HepG2 (cell line): Measurements from ENCODE around the gene RALB. TPM values are rescaled to one million over a fixed set of nuclear protein-coding genes. Genes with fewer than 3 reads are reported as not detected.

Experiments
- AKAP8 ChIP-seq: sonication (generic); formaldehyde crosslinking; IDR thresholded peaks from 2 replicates; pipeline ENCODE4 v1.5.1; 2020; ENCODE audit warnings: mild to moderate bottlenecking, missing genetic modification reagents
- RAD21 ChIP-seq: fragments of 450-650 bp; formaldehyde crosslinking; IDR thresholded peaks from 2 replicates; pipeline ENCODE4 v1.5.0; 2020; ENCODE audit warnings: mild to moderate bottlenecking
- RFX1 ChIP-seq: fragments of 450-650 bp; IDR thresholded peaks from 2 replicates; pipeline ENCODE4 v1.6.1; 2017
- TARDBP ChIP-seq: sonication (generic); formaldehyde crosslinking; IDR thresholded peaks from 2 replicates; pipeline ENCODE4 v1.8.0; 2022; ENCODE audit warnings: mild to moderate bottlenecking, missing genetic modification reagents
- TP53 ChIP-seq: sonication (generic); formaldehyde crosslinking; conservative IDR thresholded peaks from 2 replicates; pipeline ENCODE4 v1.4.0; 2020; ENCODE audit warnings: missing genetic modification reagents
- ZMYM4 ChIP-seq: sonication (generic); formaldehyde crosslinking; IDR thresholded peaks from 2 replicates; pipeline ENCODE4 v1.8.1; 2023; ENCODE audit warnings: mild to moderate bottlenecking, missing genetic modification reagents
- ZNF326 ChIP-seq: sonication (generic); formaldehyde crosslinking; IDR thresholded peaks from 2 replicates; pipeline ENCODE4 v1.4.0; 2020; ENCODE audit warnings: missing genetic modification reagents, borderline replicate concordance
- ZNF329 ChIP-seq: sonication (generic); formaldehyde crosslinking; IDR thresholded peaks from 2 replicates; pipeline ENCODE4 v1.9.0; 2021; ENCODE audit warnings: low read depth, mild to moderate bottlenecking, missing genetic modification reagents
- ZNF598 ChIP-seq: sonication (generic); formaldehyde crosslinking; IDR thresholded peaks from 2 replicates; pipeline ENCODE4 v1.5.1; 2020; ENCODE audit warnings: mild to moderate bottlenecking, missing genetic modification reagents, borderline replicate concordance
- ZNF773 ChIP-seq: sonication (generic); formaldehyde crosslinking; IDR thresholded peaks from 2 replicates; pipeline ENCODE4 v1.4.0; 2020; ENCODE audit warnings: missing genetic modification reagents, borderline replicate concordance
- ZSCAN20 ChIP-seq: sonication (generic); formaldehyde crosslinking; IDR thresholded peaks from 2 replicates; pipeline ENCODE4 v1.4.0; 2020; ENCODE audit warnings: missing genetic modification reagents, mild to moderate bottlenecking, borderline replicate concordance
- polyA plus RNA-seq, 8 experiments: library from polyadenylated mRNA; depleted of rRNA in 3 of 8; stranded (reverse) in 7 of 8; unstranded in 1 of 8; fragments of >200 nt; fragmentation: Illumina TruSeq in 4 of 8; extraction: Trizol in 4 of 8; gene quantifications; 2 replicates each; pipeline versions ENCODE4 v1.2.1 to v1.2.3, GENCODE V29; 2011 to 2016; ENCODE audit warnings: low read depth in 4 of 8, missing spikeins in 1 of 8, mixed read lengths in 1 of 8; ENCODE audit not compliant: insufficient read depth in 1 of 8
- total RNA-seq, 5 experiments: library from RNA; depleted of rRNA; stranded (reverse); fragments of >200 nt; fragmentation: Illumina TruSeq; extraction: Trizol; gene quantifications; 2 replicates each; pipeline ENCODE4 v1.2.3, GENCODE V29; 2016; ENCODE audit warnings: low read depth in 1 of 5
- TF ChIP-seq, protein P1 (sequence below), 2 experiments: IDR thresholded peaks; 2 replicates each; pipeline ENCODE4 v1.6.1; 2011 to 2012; ENCODE audit warnings: low read length in 2 of 2, borderline replicate concordance in 1 of 2, low read depth in 1 of 2, mild to moderate bottlenecking in 1 of 2, moderate library complexity in 1 of 2
- TF ChIP-seq, protein P2 (sequence below): sonication (generic); formaldehyde crosslinking; IDR thresholded peaks from 2 replicates; pipeline ENCODE4 v1.4.0; 2020; ENCODE audit warnings: mild to moderate bottlenecking, missing genetic modification reagents
- TF ChIP-seq, protein P3 (sequence below): sonication (generic); formaldehyde crosslinking; IDR thresholded peaks from 2 replicates; pipeline ENCODE4 v1.8.1; 2023; ENCODE audit warnings: mild to moderate bottlenecking, inconsistent platforms, moderate library complexity, missing genetic modification reagents, borderline replicate concordance
- TF ChIP-seq, protein P4 (sequence below): sonication (generic); formaldehyde crosslinking; IDR thresholded peaks from 2 replicates; pipeline ENCODE4 v1.4.0; 2020; ENCODE audit warnings: missing genetic modification reagents
- TF ChIP-seq, protein P5 (sequence below): sonication (generic); formaldehyde crosslinking; IDR thresholded peaks from 2 replicates; pipeline ENCODE4 v1.8.0; 2022; ENCODE audit warnings: mild to moderate bottlenecking, missing genetic modification reagents

Gene RALB
- total and polyA plus RNA-seq, 2 of the 13 experiments (the other 11 are each of a cell fraction or from before 2014, with no cell fraction given), result 37.8 to 43.2 TPM

DNA sequence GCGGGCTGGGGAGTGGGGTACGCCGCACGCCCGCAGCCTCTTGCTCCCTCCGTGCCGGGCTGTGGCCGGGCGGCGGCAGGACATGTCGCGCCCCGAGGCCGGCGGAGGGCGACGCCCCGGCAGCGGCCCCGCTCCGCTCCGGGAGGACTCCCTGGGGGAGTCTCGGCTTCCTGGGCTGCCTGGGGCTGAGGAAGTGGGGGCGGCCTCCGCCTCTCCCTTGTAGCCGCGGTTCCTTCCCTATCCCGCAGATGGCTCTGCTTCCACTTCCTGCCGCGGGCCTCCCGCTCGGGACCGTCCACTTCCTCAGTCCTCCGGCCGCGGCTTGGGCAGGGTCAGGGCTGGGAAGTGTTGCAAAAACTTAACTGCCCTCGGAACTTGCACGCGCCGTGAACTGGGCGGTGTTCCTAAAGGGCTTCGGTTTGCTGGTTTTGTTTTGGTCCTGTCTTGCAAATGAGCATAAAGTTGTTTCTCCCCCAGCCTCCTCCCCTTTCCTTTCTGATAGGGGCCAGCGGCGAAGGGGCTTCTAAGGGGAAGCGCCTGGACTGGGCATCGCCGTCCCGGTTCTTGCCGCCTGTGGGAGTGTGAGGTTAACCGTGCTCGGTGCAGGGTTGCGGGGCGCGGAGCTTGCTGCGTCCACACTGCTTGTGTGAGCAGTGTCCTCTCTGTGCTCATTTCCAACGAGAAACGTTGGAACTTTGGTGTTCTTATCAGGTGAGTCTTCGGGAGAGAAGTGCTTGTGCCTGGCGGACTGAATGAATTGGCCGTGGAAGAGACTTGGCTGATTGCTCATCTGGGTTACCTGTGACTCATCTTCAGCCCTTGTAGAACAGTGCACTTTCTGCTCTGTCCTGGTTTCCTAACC, 600 bp downstream of the RALB start (continued):
- TF ChIP-seq, protein P1, sequence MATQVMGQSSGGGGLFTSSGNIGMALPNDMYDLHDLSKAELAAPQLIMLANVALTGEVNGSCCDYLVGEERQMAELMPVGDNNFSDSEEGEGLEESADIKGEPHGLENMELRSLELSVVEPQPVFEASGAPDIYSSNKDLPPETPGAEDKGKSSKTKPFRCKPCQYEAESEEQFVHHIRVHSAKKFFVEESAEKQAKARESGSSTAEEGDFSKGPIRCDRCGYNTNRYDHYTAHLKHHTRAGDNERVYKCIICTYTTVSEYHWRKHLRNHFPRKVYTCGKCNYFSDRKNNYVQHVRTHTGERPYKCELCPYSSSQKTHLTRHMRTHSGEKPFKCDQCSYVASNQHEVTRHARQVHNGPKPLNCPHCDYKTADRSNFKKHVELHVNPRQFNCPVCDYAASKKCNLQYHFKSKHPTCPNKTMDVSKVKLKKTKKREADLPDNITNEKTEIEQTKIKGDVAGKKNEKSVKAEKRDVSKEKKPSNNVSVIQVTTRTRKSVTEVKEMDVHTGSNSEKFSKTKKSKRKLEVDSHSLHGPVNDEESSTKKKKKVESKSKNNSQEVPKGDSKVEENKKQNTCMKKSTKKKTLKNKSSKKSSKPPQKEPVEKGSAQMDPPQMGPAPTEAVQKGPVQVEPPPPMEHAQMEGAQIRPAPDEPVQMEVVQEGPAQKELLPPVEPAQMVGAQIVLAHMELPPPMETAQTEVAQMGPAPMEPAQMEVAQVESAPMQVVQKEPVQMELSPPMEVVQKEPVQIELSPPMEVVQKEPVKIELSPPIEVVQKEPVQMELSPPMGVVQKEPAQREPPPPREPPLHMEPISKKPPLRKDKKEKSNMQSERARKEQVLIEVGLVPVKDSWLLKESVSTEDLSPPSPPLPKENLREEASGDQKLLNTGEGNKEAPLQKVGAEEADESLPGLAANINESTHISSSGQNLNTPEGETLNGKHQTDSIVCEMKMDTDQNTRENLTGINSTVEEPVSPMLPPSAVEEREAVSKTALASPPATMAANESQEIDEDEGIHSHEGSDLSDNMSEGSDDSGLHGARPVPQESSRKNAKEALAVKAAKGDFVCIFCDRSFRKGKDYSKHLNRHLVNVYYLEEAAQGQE (IDR thresholded peaks at IDR 0.05; ENCODE audit: borderline replicate concordance in 1 of 2, low read depth in 1 of 2, low read length in 2 of 2), result no peak; a peak in 1 of 4 replicates
- TF ChIP-seq ZSCAN20 (CRISPR knock-in tag) (0 out of 2 replicates have a peak, but pooled peaks have one; percentile 60), TARDBP (CRISPR knock-in tag) (0 out of 2 replicates have a peak, but pooled peaks have one; percentile 51), ZNF329 (no peak), ZNF773 (CRISPR knock-in tag) (no peak), ZNF598 (CRISPR knock-in tag) (peak; percentile 52; the same call in 1 of the 2 replicates), RAD21 (CRISPR knock-in tag) (peak; percentile 81), ZMYM4 (CRISPR knock-in tag) (no peak; the same call in none of the 2 replicates), RFX1 (no peak), AKAP8 (CRISPR knock-in tag) (peak; percentile 70; the same call in 1 of the 2 replicates), ZNF326 (CRISPR knock-in tag) (no peak), TP53 (CRISPR knock-in tag) (no peak)
- TF ChIP-seq, protein P2, sequence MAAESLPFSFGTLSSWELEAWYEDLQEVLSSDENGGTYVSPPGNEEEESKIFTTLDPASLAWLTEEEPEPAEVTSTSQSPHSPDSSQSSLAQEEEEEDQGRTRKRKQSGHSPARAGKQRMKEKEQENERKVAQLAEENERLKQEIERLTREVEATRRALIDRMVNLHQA (CRISPR knock-in tag), result no peak
- TF ChIP-seq, protein P3, sequence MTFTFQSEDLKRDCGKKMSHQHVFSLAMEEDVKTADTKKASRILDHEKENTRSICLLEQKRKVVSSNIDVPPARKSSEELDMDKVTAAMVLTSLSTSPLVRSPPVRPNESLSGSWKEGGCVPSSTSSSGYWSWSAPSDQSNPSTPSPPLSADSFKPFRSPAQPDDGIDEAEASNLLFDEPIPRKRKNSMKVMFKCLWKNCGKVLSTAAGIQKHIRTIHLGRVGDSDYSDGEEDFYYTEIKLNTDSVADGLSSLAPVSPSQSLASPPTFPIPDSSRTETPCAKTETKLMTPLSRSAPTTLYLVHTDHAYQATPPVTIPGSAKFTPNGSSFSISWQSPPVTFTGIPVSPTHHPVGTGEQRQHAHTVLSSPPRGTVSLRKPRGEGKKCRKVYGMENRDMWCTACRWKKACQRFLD (CRISPR knock-in tag), result no peak; the same call in 1 of the 2 replicates
- TF ChIP-seq, protein P4, sequence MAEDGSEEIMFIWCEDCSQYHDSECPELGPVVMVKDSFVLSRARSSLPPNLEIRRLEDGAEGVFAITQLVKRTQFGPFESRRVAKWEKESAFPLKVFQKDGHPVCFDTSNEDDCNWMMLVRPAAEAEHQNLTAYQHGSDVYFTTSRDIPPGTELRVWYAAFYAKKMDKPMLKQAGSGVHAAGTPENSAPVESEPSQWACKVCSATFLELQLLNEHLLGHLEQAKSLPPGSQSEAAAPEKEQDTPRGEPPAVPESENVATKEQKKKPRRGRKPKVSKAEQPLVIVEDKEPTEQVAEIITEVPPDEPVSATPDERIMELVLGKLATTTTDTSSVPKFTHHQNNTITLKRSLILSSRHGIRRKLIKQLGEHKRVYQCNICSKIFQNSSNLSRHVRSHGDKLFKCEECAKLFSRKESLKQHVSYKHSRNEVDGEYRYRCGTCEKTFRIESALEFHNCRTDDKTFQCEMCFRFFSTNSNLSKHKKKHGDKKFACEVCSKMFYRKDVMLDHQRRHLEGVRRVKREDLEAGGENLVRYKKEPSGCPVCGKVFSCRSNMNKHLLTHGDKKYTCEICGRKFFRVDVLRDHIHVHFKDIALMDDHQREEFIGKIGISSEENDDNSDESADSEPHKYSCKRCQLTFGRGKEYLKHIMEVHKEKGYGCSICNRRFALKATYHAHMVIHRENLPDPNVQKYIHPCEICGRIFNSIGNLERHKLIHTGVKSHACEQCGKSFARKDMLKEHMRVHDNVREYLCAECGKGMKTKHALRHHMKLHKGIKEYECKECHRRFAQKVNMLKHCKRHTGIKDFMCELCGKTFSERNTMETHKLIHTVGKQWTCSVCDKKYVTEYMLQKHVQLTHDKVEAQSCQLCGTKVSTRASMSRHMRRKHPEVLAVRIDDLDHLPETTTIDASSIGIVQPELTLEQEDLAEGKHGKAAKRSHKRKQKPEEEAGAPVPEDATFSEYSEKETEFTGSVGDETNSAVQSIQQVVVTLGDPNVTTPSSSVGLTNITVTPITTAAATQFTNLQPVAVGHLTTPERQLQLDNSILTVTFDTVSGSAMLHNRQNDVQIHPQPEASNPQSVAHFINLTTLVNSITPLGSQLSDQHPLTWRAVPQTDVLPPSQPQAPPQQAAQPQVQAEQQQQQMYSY, result no peak
- TF ChIP-seq, protein P5, sequence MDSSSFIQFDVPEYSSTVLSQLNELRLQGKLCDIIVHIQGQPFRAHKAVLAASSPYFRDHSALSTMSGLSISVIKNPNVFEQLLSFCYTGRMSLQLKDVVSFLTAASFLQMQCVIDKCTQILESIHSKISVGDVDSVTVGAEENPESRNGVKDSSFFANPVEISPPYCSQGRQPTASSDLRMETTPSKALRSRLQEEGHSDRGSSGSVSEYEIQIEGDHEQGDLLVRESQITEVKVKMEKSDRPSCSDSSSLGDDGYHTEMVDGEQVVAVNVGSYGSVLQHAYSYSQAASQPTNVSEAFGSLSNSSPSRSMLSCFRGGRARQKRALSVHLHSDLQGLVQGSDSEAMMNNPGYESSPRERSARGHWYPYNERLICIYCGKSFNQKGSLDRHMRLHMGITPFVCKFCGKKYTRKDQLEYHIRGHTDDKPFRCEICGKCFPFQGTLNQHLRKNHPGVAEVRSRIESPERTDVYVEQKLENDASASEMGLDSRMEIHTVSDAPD (CRISPR knock-in tag), result no peak
